ENCODE results near the gene ZBBX.
"Not testable (repeated sequence)": the region's sequence is repeated elsewhere in the genome, so short reads cannot be mapped to it uniquely, and the experiment has no call there.

ZBBX gene

GRCh38 chr3:167380004-167380689, at the start of gene ZBBX:
Gene ZBBX (minus strand): TSS chr3:167380297. CDS start chr3:167372901, 7,396 bp downstream.
- DNase-seq (ENCODE audit: extremely low read depth in 1 of 2, low read depth in 1 of 2), result peak; percentile 36 to 69

GRCh38 chr3:167426962-167427361, 46.9 kb upstream of the ZBBX start:
- DNase-seq (ENCODE audit: extremely low read depth in 1 of 2, low read depth in 1 of 2), result not testable (repeated sequence)

GRCh38 chr3:167422396-167422795, 42.3 kb upstream of the ZBBX start:
- DNase-seq (ENCODE audit: extremely low read depth in 1 of 2, low read depth in 1 of 2), result not testable (repeated sequence)

GRCh38 chr3:167409611-167410010, 29.5 kb upstream of the ZBBX start:
- no peak for DNase-seq (ENCODE audit: extremely low read depth in 1 of 2, low read depth in 1 of 2)

- DNase-seq (ENCODE audit: extremely low read depth in 1 of 2, low read depth in 1 of 2), result no peak
Measured at GRCh38 chr3:167406876-167407492, 26.9 kb upstream of the ZBBX start.

GRCh38 chr3:167397826-167398225, 17.7 kb upstream of the ZBBX start:
- no peak for DNase-seq (ENCODE audit: extremely low read depth in 1 of 2, low read depth in 1 of 2)

- no peak for DNase-seq (ENCODE audit: extremely low read depth in 1 of 2, low read depth in 1 of 2)
Measured at GRCh38 chr3:167396075-167396474, 16.0 kb upstream of the ZBBX start.

- no peak for DNase-seq (ENCODE audit: extremely low read depth in 1 of 2, low read depth in 1 of 2)
Measured at GRCh38 chr3:167394003-167394402, 13.9 kb upstream of the ZBBX start.

GRCh38 chr3:167382155-167382554, 2.1 kb upstream of the ZBBX start:
- DNase-seq (ENCODE audit: extremely low read depth in 1 of 2, low read depth in 1 of 2), result no peak

GRCh38 chr3:167375478-167375877, 4.6 kb downstream of the ZBBX start:
- DNase-seq (ENCODE audit: extremely low read depth in 1 of 2, low read depth in 1 of 2), result no peak

- no peak for DNase-seq (ENCODE audit: extremely low read depth in 1 of 2, low read depth in 1 of 2)
Measured at GRCh38 chr3:167372138-167372537, 8.0 kb downstream of the ZBBX start.

GRCh38 chr3:167361948-167362347, 18.1 kb downstream of the ZBBX start:
- DNase-seq (ENCODE audit: extremely low read depth in 1 of 2, low read depth in 1 of 2), result no peak

- DNase-seq (ENCODE audit: extremely low read depth in 1 of 2, low read depth in 1 of 2), result no peak
Measured at GRCh38 chr3:167361306-167361705, 18.8 kb downstream of the ZBBX start.

- DNase-seq (ENCODE audit: extremely low read depth in 1 of 2, low read depth in 1 of 2), result no peak
Measured at GRCh38 chr3:167355446-167355845, 24.7 kb downstream of the ZBBX start.

GRCh38 chr3:167354751-167355150, 25.3 kb downstream of the ZBBX start:
- DNase-seq (ENCODE audit: extremely low read depth in 1 of 2, low read depth in 1 of 2), result no peak

GRCh38 chr3:167350245-167350862, 29.7 kb downstream of the ZBBX start:
- DNase-seq (ENCODE audit: extremely low read depth in 1 of 2, low read depth in 1 of 2), result no peak

- DNase-seq (ENCODE audit: extremely low read depth in 1 of 2, low read depth in 1 of 2), result no peak
Measured at GRCh38 chr3:167346171-167346570, 33.9 kb downstream of the ZBBX start.

- DNase-seq (ENCODE audit: extremely low read depth in 1 of 2, low read depth in 1 of 2), result no peak
Measured at GRCh38 chr3:167330993-167331785, 48.9 kb downstream of the ZBBX start.

GRCh38 chr3:167323572-167323971, 56.5 kb downstream of the ZBBX start:
- DNase-seq (ENCODE audit: extremely low read depth in 1 of 2, low read depth in 1 of 2), result no peak

- no peak for DNase-seq (ENCODE audit: extremely low read depth in 1 of 2, low read depth in 1 of 2)
Measured at GRCh38 chr3:167318996-167319615, 61.0 kb downstream of the ZBBX start.

GRCh38 chr3:167318306-167318705, 61.8 kb downstream of the ZBBX start:
- DNase-seq (ENCODE audit: extremely low read depth in 1 of 2, low read depth in 1 of 2), result no peak
